GM13977 (cell line): ENCODE measurements around the gene DMAC2L.
A peak's percentile ranks its signal among the peaks of the same experiment; 100 is the strongest.
"Not testable (repeated sequence)": the region's sequence is repeated elsewhere in the genome, so short reads cannot be mapped to it uniquely, and the experiment has no call there.

ENCODE experiments used
- DNase-seq: peaks from one replicate; pipeline ENCODE4 v3.0.0; 2012; ENCODE audit warnings: low spot score
- CTCF ChIP-seq: IDR thresholded peaks from 2 replicates; pipeline ENCODE4 v1.5.1; 2012; ENCODE audit warnings: mild to moderate bottlenecking, control low read depth; ENCODE audit not compliant: insufficient read depth; ENCODE audit errors: extremely low read depth, missing control alignments
- in situ Hi-C: fragments of 300-500 bp; cut with MboI; formaldehyde crosslinking; loops from one replicate; pipeline ENCODE4 v1.12.0; 2022; ENCODE audit warnings: low sequenced_read_pairs, low pct_unique_long_range_greater_than_20kb, mixed read lengths, inconsistent platforms; ENCODE audit not compliant: unreplicated experiment

Gene DMAC2L

GRCh38 chr14:50357753-50358395 lies 45.8 kb downstream of the DMAC2L start:
- no peak for DNase-seq
- in situ Hi-C loops, result no loop called here
- no peak for TF ChIP-seq CTCF

GRCh38 chr14:50359631-50360030 lies 47.5 kb downstream of the DMAC2L start:
- in situ Hi-C loops, result no loop called here
- no peak for DNase-seq
- TF ChIP-seq CTCF, result no peak

- no peak for TF ChIP-seq CTCF
- DNase-seq, result no peak
- in situ Hi-C loops, result no loop called here
These were observed 48.0 kb downstream of the DMAC2L start for GRCh38 chr14:50360093-50360492.

- DNase-seq, result no peak
- TF ChIP-seq CTCF, result no peak
- in situ Hi-C loops, result no loop called here
These were observed 48.7 kb downstream of the DMAC2L start for GRCh38 chr14:50360851-50361250.

GRCh38 chr14:50361473-50362403 lies 49.6 kb downstream of the DMAC2L start:
- DNase-seq, in situ Hi-C loops: not testable (repeated sequence)

- no peak for TF ChIP-seq CTCF
- in situ Hi-C loops, result no loop called here
- peak; percentile 31 for DNase-seq
These were observed 50.9 kb downstream of the DMAC2L start for GRCh38 chr14:50362764-50363713.
